ENCODE measurements around the gene SH3BGR.
A peak's percentile ranks its signal among the peaks of the same experiment; 100 is the strongest.

Gene SH3BGR

GRCh38 chr21:39456665-39457064, 4.9 kb downstream of the SH3BGR start:
- DNase-seq: no peak

GRCh38 chr21:39461419-39461818, 9.6 kb downstream of the SH3BGR start:
- DNase-seq: no peak

GRCh38 chr21:39463308-39463707, 11.5 kb downstream of the SH3BGR start:
- DNase-seq: no peak

GRCh38 chr21:39466584-39466983, 14.8 kb downstream of the SH3BGR start:
- no peak for DNase-seq

- no peak for DNase-seq
Observed at GRCh38 chr21:39467746-39468145, 16.0 kb downstream of the SH3BGR start.

GRCh38 chr21:39468559-39468958, 16.8 kb downstream of the SH3BGR start:
- DNase-seq: no peak

GRCh38 chr21:39471598-39471997, 19.8 kb downstream of the SH3BGR start:
- DNase-seq: no peak

GRCh38 chr21:39472786-39473185, 21.0 kb downstream of the SH3BGR start:
- no peak for DNase-seq

- no peak for DNase-seq
Observed at GRCh38 chr21:39474611-39475010, 22.8 kb downstream of the SH3BGR start.

GRCh38 chr21:39479164-39479813, 27.5 kb downstream of the SH3BGR start:
- DNase-seq: no peak

GRCh38 chr21:39479814-39480182, 28.0 kb downstream of the SH3BGR start:
- DNase-seq: no peak

GRCh38 chr21:39480271-39480670, 28.5 kb downstream of the SH3BGR start:
- DNase-seq: no peak

- no peak for DNase-seq
Observed at GRCh38 chr21:39481886-39482285, 30.1 kb downstream of the SH3BGR start.

GRCh38 chr21:39483917-39484316, 32.1 kb downstream of the SH3BGR start:
- DNase-seq: peak; percentile 5

GRCh38 chr21:39484711-39485276, 33.0 kb downstream of the SH3BGR start:
- peak; percentile 19 for DNase-seq

- no peak for DNase-seq
Observed at GRCh38 chr21:39489380-39489924, 37.7 kb downstream of the SH3BGR start.

- DNase-seq: no peak
Observed at GRCh38 chr21:39499156-39499555, 47.4 kb downstream of the SH3BGR start.

GRCh38 chr21:39502631-39503030, 50.9 kb downstream of the SH3BGR start:
- no peak for DNase-seq

GRCh38 chr21:39503123-39503762, 51.5 kb downstream of the SH3BGR start:
- no peak for DNase-seq

- DNase-seq: no peak
Observed at GRCh38 chr21:39504230-39504629, 52.5 kb downstream of the SH3BGR start.

GRCh38 chr21:39510240-39510639, 58.5 kb downstream of the SH3BGR start:
- DNase-seq: no peak

- DNase-seq: no peak
Observed at GRCh38 chr21:39511102-39511501, 59.3 kb downstream of the SH3BGR start.

GRCh38 chr21:39513735-39514134, 62.0 kb downstream of the SH3BGR start:
- no peak for DNase-seq
